NCI-H460 (cell line): ENCODE data around the gene OR2G6. TPM values are rescaled to one million over a fixed set of nuclear protein-coding genes. Genes with fewer than 3 reads are reported as not detected.
"Not testable (repeated sequence)": the region's sequence is repeated elsewhere in the genome, so short reads cannot be mapped to it uniquely, and the experiment has no call there.

Experiments
- DNase-seq: peaks from one replicate; pipeline ENCODE4 v3.0.0-alpha.2; 2016; ENCODE audit warnings: low read depth; ENCODE audit errors: extremely low read depth
- polyA plus RNA-seq: library from polyadenylated mRNA; depleted of rRNA; stranded (reverse); fragments of >200 nt; gene quantifications from 2 replicates; pipeline ENCODE4 v1.2.3, GENCODE V29; 2014; cell fraction: nucleus; rRNA removed
- total RNA-seq: library from RNA; depleted of rRNA; stranded (reverse); fragments of >200 nt; shearing (Covaris generic); gene quantifications from 2 replicates; pipeline ENCODE4 v1.2.3, GENCODE V29; 2014; rRNA removed

The OR2G6 gene
- not detected in 2 replicates for total RNA-seq
- not detected in 2 replicates for polyA plus RNA-seq

- DNase-seq = not testable (repeated sequence)
Observed at GRCh38 chr1:248507773-248508172, at the start of gene OR2G6. OR2G6 (plus strand) TSS chr1:248508073; CDS start chr1:248521647, 13,574 bp downstream.

- DNase-seq = not testable (repeated sequence)
Observed at GRCh38 chr1:248459117-248459516, 48.8 kb upstream of the OR2G6 start.

GRCh38 chr1:248471154-248471553 lies 36.7 kb upstream of the OR2G6 start:
- DNase-seq = no peak

GRCh38 chr1:248472111-248472510 lies 35.8 kb upstream of the OR2G6 start:
- DNase-seq = not testable (repeated sequence)

GRCh38 chr1:248473051-248473450 lies 34.8 kb upstream of the OR2G6 start, which contains the start of gene OR2T3:
OR2T3 (plus strand) TSS chr1:248473351; CDS start chr1:248473351, 0 bp downstream.
- DNase-seq = not testable (repeated sequence)

- DNase-seq = not testable (repeated sequence)
Observed at GRCh38 chr1:248475660-248476059, 32.2 kb upstream of the OR2G6 start.

- not testable (repeated sequence) for DNase-seq
Observed at GRCh38 chr1:248481686-248482579, 25.9 kb upstream of the OR2G6 start.

GRCh38 chr1:248488289-248488688 lies 19.6 kb upstream of the OR2G6 start, which contains the start of gene OR2T5:
OR2T5 (plus strand) TSS chr1:248488589; CDS start chr1:248488589, 0 bp downstream.
- not testable (repeated sequence) for DNase-seq

GRCh38 chr1:248496661-248497060 lies 11.2 kb upstream of the OR2G6 start:
- DNase-seq = not testable (repeated sequence)

- DNase-seq = not testable (repeated sequence)
Observed at GRCh38 chr1:248500305-248501035, 7.4 kb upstream of the OR2G6 start.

GRCh38 chr1:248510217-248510616 lies 2.3 kb downstream of the OR2G6 start:
- not testable (repeated sequence) for DNase-seq

GRCh38 chr1:248521856-248522255 lies 14.0 kb downstream of the OR2G6 start:
- DNase-seq = no peak

- not testable (repeated sequence) for DNase-seq
Observed at GRCh38 chr1:248537449-248537848, 29.6 kb downstream of the OR2G6 start.

- not testable (repeated sequence) for DNase-seq
Observed at GRCh38 chr1:248547383-248547782, 39.5 kb downstream of the OR2G6 start.

GRCh38 chr1:248551027-248551426 lies 43.2 kb downstream of the OR2G6 start:
- DNase-seq = not testable (repeated sequence)

GRCh38 chr1:248562672-248563071 lies 54.8 kb downstream of the OR2G6 start, which contains the start of gene OR2T29:
OR2T29 (minus strand) TSS chr1:248562772; CDS start chr1:248559491, 3,281 bp downstream.
- not testable (repeated sequence) for DNase-seq

- DNase-seq = not testable (repeated sequence)
Observed at GRCh38 chr1:248565530-248566373, 57.9 kb downstream of the OR2G6 start.

GRCh38 chr1:248569049-248569448 lies 61.2 kb downstream of the OR2G6 start:
- not testable (repeated sequence) for DNase-seq

- not testable (repeated sequence) for DNase-seq
Observed at GRCh38 chr1:248570811-248571210, 62.9 kb downstream of the OR2G6 start.

- DNase-seq = not testable (repeated sequence)
Observed at GRCh38 chr1:248572049-248572448, 64.2 kb downstream of the OR2G6 start.
